ENCODE results near the gene ERVFRD-1. TPM values are rescaled to one million over a fixed set of nuclear protein-coding genes. Genes with fewer than 3 reads are reported as not detected.
A peak's percentile ranks its signal among the peaks of the same experiment; 100 is the strongest.

ERVFRD-1 gene
- total RNA-seq, 4 donors from 2014 or later: 0.42 TPM; not detected in 3

DNA sequence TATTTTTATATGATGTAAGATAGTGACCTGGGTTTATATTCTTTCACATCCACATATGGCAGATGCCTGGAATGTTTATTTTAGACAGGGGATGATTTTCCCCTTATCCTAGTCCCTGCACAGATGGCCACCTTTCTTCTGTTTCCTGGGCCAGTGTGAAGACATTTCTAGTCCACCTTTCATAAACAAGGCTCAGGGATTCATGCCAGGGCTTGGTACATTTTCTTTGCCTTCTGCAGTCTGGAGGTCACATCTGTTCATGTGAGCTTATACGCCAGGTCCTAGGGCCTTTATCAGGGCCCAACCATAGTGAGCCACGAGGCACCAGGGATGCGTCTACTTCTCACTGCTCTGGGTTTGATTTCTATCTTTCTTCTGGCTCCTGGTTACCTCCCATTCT, 38.0 kb upstream of the ERVFRD-1 start:
- 87 to 94% methylated on average over 3 of the region's 3 CpGs for WGBS, 2 donors
- no peak overlapping the region for H3K4me3 ChIP-seq (ENCODE audit: low read depth, poor library complexity, severe bottlenecking)
- TF ChIP-seq, protein P1, sequence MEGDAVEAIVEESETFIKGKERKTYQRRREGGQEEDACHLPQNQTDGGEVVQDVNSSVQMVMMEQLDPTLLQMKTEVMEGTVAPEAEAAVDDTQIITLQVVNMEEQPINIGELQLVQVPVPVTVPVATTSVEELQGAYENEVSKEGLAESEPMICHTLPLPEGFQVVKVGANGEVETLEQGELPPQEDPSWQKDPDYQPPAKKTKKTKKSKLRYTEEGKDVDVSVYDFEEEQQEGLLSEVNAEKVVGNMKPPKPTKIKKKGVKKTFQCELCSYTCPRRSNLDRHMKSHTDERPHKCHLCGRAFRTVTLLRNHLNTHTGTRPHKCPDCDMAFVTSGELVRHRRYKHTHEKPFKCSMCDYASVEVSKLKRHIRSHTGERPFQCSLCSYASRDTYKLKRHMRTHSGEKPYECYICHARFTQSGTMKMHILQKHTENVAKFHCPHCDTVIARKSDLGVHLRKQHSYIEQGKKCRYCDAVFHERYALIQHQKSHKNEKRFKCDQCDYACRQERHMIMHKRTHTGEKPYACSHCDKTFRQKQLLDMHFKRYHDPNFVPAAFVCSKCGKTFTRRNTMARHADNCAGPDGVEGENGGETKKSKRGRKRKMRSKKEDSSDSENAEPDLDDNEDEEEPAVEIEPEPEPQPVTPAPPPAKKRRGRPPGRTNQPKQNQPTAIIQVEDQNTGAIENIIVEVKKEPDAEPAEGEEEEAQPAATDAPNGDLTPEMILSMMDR (IDR thresholded peaks at IDR 0.05): no peak
- no peak for TF ChIP-seq POLR2A (IDR thresholded peaks at IDR 0.05)
- intact Hi-C loops (cut with DNase I; ENCODE audit: low total_unique reads): no loop called here
- DNase-seq (ENCODE audit: low spot score in 2 of 2): no peak

DNA sequence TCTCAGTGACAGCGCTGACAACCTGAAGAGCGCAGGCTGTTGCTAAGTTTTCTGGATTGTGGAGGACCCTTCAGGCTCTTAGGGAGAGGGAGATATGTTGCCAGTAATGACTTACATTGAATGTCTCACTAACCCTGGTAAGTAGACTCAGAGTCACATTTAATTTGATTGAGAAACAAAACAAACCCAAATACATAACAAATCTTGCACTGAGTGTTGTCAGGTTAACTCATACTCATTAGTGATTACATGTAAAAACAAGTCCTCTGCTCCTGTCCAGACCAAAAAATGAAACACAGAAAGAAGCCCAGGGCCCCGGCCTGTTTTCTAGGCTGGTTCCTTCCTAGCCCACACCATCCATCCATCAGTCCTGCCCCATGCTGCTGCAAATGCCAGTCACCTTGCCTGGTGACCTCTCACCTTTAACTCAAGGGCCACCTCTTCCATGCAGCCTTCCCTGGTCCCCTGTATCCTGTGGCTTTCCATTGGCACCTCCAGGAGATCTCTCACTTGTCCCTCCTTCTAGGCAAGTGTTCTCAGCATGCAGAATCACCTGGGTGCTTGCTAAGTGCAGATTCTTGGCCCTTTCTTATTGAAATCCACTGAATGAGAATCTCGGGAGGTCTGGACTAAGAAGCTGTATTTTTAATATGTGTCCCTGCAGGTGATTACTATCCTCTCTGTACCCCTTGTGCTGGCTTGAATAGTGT, 34.7 kb upstream of the ERVFRD-1 start:
- intact Hi-C loops (cut with DNase I; ENCODE audit: low total_unique reads): no loop called here
- H3K4me3 ChIP-seq (ENCODE audit: low read depth, poor library complexity, severe bottlenecking): no peak overlapping the region

DNA sequence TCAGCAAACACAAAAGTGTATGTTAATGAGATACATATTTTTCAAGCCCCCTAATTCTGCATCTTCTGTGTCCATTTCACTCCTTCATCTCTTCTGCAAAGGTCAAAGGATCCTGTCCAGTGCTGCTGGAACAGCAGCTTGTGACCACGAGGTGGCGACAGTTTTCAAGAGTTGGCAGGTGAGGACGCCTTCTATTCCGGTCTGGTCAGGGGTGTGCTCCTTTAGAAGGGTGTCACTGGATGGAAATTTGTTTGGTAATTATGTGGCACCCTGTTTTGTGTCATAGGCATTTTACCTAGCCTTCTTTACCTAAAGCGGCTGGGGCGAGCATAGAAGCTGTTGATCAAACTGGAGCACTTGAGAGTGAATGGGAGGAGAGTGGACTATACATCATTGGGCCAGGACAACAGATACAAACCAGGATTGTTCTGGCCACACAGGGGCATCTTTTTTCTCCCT, 32.9 kb upstream of the ERVFRD-1 start:
- 22 to 25% methylated on average over 6 of the region's 6 CpGs for WGBS, 2 donors
- DNase-seq (ENCODE audit: low spot score in 2 of 2): peak; percentile 71 to 94
- no peak overlapping the region for H3K4me3 ChIP-seq (ENCODE audit: low read depth, poor library complexity, severe bottlenecking)
- intact Hi-C loops (cut with DNase I; ENCODE audit: low total_unique reads): loop anchor here (2.0 kb wide), 1 partner anchor 352 kb away; no protein-coding TSS in a partner anchor
- TF ChIP-seq, protein P1 (IDR thresholded peaks at IDR 0.05): peak in 1 of 3 donors; percentile 91
- TF ChIP-seq POLR2A (IDR thresholded peaks at IDR 0.05): no peak

More for the DNA sequence above, 34.7 kb upstream of the ERVFRD-1 start:
- DNase-seq (ENCODE audit: low spot score in 2 of 2): no peak
- no peak for TF ChIP-seq POLR2A (IDR thresholded peaks at IDR 0.05)
- TF ChIP-seq, protein P1 (IDR thresholded peaks at IDR 0.05): no peak
- WGBS, 2 donors: 80 to 84% methylated on average over 4 of the region's 4 CpGs

DNA sequence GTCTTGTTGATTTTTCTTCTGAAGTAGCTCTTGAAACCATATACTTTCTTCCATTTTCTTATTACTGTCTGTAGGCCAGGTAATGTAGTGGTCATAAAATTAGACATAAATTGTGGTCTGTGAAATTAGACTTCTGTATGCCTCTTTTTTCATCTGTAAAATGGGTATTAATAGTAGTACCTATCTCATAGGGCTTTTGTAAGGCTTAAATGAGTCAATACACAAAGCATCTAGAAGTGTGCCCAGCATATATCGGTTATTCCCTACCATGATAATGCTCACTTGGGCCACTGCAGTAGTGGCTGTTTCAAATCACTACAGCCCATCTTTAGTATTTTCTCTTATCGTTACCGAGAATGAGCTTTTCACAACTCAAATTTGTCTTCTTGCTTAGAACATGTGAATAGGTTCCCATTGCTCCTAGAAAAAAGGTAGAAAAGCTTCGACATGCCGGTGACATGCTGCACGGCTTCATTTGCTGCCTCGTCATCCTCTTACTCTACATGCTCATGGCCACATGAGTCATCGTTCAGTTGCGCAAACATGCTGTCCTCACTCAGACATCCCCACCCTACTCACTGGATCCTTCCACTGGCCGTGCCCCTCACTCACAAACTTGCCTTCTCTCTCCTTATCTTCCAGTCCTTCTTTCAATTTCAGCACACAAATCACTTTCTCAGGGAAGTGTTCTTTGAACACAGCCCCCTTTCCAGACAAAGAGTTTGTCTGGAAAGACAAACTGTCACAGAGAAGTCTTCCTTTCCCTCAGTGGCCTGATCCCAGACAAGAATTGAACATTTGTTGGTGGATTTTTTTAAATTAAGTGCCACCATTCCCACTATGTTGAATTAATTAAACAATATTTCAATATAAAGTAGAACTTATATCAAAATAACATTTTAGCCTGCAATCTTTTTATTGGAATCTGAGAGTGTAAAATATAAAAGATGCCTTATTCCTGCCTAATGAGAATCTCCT, 32.2 kb upstream of the ERVFRD-1 start:
- peak; percentile 90 to 95 for DNase-seq (ENCODE audit: low spot score in 2 of 2)
- intact Hi-C loops (cut with DNase I; ENCODE audit: low total_unique reads): loop anchor here (2.0 kb wide), 1 partner anchor 353 kb away; no protein-coding TSS in a partner anchor
- no peak overlapping the region for H3K4me3 ChIP-seq (ENCODE audit: low read depth, poor library complexity, severe bottlenecking)
- no peak for TF ChIP-seq POLR2A (IDR thresholded peaks at IDR 0.05)
- TF ChIP-seq, protein P1 (IDR thresholded peaks at IDR 0.05): no peak
- 40 to 48% methylated on average over 10 of the region's 10 CpGs for WGBS, 2 donors

DNA sequence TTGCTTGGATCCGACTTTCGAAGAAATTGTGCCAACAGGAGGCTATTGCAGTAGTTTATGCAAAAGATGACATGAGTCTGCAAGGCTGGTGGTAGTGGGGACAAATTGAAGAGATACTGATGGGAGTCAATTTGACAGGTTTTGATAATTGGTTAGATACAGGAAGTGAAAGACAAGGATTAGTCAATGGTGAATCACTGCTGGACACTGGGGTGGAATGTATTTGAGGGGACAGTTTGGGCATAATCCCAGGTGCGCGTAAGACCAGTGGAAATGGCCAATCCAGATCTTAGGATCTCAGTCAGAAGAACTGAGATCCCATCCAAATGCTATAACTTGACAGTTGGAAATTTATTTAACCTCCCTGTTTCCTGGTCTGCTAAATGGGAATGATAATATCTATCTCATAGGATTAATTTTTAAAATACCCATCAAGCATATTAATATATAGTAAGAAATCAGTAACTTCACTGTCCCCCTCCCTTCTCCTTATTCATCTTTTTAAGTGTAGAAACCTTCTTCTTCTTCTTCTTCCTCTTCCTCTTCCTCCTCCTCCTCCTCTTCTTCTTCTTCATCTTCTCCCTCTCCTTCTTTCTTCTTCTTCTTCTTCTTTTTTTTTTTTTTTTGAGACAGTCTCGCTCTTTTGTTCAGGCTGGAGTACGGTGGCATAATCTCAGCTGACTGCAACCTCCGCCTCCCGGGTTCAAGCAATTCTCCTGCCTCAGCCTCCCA, 30.9 kb upstream of the ERVFRD-1 start:
- no peak overlapping the region for H3K4me3 ChIP-seq (ENCODE audit: low read depth, poor library complexity, severe bottlenecking)
- no peak for TF ChIP-seq POLR2A (IDR thresholded peaks at IDR 0.05)
- TF ChIP-seq, protein P1 (IDR thresholded peaks at IDR 0.05): no peak
- WGBS, 2 donors: 95 to 96% methylated on average over 8 of the region's 8 CpGs
- intact Hi-C loops (cut with DNase I; ENCODE audit: low total_unique reads): no loop called here
- no peak for DNase-seq (ENCODE audit: low spot score in 2 of 2)
